Fibroblast of upper back skin (primary cell): ENCODE results near the gene TTC21A.

Experiments used
- DNase-seq: peaks from one replicate; pipeline ENCODE4 v3.0.0-alpha.2; 2013

TTC21A gene

DNA sequence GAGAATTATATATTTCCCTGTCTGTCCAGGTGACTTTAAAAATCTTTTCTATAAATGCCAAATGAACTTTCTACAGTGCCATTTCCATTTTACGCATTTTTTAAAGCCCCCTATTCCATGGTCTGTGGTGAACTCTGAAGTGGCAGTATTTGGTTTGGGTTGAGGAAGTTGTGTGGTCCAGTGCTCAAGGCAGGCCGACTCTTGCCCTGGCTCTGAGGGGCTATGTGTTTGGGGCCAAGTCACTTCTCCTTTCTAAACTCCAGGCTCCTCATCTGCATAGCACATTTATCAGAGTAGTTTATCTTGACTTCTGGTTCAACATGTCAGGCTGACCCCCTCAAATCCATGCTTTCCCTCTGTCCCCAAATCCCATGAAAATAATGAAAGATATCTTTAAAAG, 14.1 kb downstream of the TTC21A start:
- DNase-seq = no peak

DNA sequence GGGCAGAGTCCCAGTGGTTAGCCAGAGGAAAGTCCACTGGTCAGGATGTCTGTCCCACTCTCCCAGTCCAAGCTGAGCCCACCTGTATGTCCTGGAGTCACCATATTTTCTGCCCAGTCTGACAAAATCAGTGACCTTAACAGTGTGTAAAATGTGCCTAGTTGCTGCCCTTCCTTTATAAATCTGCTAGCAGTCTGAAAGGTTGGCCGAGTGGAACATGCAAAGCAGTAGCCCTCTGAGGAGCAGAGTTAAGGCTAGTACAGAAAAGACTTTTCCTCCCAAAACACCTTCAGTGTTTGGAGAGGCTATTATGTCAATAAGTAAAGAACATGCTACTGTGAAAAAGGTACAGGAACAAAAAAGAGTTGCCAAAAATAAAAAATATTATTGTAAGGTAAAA, 15.3 kb downstream of the TTC21A start:
- no peak for DNase-seq

DNA sequence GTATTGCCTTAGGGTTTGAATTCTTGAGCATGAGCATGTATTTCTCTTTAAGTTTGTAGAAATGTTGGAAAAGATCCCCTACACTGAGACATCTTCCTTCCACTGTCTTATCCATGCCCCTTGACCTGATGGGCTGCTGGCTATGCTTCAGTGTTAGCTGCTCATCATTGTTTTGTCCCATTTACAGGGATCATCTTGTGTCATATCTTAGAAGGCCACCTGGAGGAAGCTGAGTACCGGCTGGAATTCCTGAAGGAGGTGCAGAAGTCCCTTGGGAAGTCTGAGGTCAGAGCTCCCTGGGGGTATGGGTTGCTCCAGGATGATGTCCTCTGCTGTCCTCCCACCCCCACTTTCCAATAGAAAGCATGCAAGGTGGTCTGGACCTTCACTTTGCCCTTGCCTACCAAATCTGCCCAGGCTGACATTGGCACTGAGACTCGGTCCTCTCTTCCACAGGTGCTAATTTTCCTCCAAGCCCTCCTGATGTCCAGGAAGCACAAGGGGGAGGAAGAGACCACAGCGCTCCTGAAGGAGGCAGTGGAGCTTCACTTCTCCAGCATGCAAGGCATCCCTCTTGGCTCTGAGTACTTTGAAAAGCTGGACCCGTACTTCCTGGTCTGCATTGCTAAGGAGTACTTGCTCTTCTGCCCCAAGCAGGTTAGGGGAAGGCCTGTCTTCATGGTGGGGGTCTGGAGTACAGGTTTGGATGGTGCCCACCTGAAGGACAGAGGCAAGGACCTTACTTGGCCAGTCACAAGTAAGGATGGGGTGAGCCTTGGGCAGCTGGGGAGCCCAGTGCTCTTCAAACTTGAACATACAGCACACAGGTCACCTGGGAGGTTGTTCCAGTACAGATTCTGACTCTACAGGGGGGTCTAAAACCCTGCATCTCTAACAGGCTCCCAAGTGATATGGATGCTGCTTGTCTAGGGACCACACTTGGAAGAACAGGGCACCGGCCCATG, 17.7 kb downstream of the TTC21A start:
- DNase-seq = peak; percentile 59

DNA sequence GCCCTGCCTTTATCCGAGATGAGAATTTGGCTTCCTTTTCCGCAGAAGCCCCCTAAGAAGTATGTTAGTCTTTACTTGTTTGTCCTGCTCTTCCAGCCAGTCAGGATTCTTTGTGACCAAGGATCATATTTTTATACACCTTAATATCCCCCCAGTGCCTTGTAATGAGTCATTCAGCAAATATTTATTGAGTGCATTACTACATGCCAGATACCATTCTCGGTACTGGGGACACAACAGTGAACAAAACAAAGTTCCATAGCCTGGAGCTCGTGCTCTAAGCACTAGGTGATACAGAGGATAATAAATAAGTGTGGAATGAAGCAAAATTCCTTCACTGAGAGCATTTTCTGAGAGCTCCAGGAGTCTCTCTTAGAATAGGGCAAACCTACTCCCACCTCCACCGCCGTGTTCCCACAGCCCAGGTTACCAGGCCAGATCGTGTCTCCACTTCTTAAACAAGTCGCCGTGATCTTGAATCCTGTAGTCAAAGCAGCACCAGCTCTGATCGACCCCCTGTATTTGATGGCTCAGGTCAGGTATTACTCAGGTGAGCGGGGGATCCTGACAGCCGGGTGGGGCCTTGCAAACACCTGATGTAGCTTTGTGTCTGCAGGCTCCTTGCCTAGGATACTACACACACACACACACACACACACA, 18.5 kb downstream of the TTC21A start:
- peak; percentile 52 for DNase-seq

DNA sequence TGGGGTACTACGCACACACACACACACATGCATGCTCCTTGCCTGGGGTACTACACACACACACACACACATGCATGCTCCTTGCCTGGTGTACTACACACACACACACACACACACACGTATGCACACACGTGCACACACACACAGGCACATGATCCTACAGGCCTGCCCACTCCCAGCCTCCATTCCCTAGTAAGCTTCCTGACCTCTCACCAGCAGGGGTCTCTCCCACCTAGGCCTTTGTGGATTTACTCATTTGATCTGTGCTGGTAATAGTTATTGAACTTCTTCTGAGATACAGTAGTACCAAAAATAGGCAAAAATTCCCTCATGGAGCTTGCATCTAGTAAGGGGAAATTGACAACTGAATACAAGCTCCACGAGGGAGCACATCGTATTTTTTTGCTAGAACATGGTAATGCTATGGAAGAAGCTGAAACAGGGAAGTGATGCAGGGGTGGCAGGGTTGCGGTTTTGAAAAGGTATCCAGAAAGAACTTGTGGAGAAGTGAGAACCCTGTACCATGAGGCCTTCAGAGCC, 19.1 kb downstream of the TTC21A start:
- peak; percentile 70 for DNase-seq

DNA sequence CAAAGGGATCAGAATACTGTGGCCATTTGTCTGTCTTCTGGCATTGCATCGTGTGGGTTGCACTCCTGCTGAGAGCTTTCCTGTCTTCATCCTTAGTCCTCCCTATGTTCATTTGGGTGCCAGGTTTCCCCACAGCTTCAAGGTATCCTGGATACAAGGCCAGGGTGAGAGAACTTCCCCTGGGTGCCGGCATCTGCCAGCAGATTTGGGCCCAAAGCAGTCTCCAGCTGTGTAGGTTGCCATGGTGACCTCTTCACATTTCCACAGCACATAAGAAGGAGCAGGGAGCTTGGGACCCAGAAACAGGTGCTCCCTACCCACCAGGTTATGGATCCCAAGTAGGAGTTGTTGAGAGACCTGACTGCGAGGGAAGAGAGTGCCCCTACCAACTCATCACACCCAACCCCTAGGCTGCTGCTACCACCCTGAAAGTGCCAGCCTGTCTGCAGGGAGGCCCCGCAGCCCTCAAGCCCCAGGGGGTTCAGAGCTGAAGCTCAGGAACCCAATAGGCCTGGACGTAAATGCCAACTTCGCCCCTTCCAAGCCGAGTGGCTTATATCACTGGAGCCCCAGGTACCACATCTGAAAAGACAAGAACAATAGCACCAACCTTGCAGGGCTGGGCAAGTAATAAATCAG, 19.9 kb downstream of the TTC21A start:
- no peak for DNase-seq

DNA sequence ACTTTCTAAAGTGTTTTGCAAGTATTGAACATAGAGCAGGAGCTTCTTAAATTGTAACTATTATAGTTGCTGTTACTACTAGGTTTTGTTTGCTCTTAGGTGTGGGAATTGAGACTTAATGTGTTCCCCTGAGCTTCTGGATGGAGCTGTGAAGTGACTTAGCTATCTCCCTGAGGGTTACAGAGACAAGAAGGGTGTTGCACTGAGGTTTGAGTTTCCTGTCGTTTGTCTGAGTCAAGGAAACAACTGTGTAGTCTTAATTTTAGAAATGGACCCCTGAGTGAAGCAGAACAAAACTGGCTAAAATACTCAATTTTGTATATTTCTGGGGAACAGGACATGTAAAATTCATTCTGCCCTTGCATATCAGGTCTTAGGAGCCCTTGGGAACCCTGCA, 20.4 kb downstream of the TTC21A start:
- no peak for DNase-seq

DNA sequence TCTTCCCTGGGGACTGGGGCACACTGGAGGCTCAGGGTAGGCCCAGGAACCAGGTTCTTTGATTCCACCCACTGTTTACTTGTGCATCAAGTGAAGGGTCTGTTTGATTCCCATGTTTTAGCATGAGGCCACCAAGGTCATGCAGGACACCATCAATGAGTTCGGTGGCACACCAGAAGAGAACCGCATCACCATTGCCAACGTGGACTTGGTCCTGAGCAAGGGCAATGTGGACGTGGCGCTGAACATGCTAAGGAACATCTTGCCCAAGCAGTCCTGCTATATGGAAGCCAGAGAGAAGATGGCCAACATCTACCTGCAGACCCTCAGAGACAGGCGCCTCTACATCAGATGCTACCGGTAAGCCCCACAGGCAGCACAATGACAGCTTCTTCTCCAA, 21.5 kb downstream of the TTC21A start:
- no peak for DNase-seq

DNA sequence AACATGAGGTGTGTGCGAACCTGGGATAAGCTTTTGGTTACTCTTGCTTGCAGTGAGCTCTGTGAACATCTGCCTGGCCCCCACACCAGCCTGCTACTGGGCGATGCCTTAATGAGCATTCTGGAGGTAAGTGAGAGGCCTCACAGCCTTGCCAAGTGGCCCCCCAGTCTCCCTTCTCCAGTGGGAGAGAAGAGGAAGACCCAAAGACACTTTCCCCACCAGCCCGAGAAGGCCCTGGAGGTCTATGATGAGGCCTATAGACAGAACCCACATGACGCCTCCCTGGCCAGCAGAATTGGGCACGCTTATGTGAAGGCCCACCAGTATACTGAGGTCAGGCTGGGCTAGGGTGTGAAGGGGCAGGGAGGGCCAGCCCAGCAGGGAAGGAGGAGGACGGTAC, 22.5 kb downstream of the TTC21A start:
- DNase-seq = no peak

DNA sequence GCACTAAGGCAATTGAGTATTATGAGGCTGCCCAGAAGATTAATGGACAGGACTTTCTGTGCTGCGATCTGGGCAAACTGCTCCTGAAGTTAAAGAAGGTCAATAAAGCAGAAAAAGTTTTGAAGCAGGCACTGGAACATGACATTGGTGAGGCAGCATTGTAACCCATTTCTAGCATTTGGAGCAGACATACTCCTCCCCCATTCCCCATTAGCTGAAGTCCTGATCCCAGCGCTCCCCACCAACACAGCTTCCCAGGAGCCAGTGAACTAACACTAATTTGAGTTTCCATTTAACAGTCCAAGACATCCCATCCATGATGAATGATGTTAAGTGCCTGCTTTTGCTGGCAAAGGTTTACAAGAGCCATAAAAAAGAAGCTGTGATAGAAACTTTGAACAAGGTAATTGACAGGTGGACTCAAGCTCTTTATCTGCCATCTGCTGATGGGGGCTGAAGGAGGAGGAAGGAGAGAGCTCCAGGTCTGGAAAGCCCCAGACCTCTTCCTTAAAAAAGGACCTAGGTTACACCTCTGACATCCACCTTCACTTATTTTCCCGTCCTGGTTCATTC, 23.3 kb downstream of the TTC21A start:
- DNase-seq = no peak

DNA sequence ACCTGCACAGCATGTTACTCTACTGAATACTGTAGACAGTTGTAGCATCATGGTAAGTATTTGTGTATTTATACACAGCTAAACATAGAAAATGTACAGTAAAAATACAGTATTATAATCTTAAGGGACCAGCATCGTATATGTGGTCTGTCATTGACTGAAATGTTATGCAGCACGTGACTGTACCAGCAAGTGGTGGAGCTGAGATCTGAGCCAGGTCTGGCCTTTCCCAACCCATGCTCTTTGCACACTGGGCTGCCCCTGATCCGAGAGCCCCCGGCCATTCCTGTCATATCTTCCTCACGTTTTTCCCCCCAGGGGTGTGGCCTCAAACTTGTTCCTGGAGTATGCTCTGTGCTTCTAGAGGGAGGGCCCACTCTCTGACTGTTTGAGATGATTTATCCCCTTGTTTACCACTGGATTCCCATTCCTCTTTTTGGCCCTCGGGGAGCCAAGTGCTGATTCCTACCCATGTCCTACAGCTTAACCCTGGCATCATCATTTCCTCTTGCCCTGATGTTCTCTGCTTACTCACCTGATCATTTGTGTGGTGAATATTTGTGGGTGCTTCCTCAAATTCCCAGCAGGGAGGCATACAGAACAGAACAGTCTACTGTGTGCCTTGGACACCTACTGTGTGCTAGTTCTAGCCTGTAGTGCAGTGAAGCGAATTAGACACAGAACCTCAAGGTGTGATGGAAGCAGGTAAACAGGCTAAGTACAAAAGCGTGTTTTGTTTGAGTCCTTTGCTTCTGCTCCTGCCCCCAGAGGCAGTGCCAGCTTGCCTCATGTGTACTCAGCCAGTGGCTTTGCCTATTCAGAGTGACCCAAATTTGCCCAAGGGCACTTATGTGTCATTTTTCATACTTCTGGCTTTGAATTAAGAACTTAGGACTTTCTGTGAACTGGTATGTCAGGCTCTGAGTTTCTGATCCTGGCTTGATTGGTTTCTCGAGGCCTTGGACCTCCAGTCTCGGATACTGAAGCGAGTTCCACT, 24.9 kb downstream of the TTC21A start:
- no peak for DNase-seq

DNA sequence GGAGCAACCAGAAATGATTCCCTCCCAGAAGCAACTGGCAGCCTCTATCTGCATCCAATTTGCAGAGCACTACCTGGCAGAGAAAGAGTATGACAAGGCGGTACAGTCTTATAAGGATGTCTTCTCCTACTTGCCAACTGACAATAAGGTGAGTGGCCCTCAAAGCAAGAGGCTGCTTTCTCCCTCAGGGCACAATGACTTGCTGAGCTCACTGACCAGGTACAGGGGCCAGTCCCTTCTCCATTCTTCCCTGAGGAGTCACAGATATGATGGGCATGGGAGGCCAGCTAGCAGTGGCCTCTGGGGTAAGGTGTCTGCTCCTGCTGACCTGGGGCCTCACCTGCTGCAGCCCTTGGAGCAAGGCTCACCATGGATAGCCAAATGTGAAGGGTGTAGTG, 25.6 kb downstream of the TTC21A start:
- no peak for DNase-seq

DNA sequence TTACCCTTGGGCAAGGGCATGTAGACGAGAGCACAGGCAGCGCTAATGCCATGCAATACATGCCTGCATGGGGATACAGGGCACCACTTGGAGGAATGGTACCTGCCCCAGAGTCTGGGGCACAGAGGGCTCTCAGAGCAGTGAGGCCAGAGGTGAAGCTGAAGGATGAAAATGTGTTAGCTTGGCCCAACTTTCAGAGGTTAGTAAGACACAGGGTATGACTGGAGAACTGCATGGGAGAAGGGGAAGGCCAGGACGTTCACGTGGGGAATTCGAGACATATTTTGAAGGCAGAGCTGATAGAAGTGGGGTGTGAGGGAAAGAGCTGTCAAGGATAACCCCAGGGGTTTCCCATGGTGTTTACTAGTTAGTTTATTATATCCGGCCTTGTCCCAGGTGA, 26.3 kb downstream of the TTC21A start:
- DNase-seq = no peak

DNA sequence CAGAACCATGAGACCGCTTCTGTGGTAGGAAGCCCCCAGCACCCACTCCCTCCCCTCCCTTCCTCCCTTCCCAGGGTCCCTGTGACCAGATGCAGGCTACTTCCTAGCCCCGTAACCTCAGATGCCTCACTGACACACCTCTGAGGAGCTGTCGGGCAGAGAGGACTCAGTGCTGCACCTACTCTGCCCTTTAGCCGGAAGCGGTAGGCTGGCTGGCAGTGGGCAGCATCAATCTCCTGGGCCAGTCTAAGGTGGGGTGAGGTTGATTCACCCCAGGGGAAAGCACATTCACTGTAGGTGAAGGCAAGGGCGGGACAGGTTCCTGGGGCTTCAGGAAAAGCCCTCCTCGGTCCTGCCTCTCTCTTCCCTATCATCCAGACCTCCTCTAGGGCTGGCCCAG, 26.8 kb downstream of the TTC21A start:
- no peak for DNase-seq

DNA sequence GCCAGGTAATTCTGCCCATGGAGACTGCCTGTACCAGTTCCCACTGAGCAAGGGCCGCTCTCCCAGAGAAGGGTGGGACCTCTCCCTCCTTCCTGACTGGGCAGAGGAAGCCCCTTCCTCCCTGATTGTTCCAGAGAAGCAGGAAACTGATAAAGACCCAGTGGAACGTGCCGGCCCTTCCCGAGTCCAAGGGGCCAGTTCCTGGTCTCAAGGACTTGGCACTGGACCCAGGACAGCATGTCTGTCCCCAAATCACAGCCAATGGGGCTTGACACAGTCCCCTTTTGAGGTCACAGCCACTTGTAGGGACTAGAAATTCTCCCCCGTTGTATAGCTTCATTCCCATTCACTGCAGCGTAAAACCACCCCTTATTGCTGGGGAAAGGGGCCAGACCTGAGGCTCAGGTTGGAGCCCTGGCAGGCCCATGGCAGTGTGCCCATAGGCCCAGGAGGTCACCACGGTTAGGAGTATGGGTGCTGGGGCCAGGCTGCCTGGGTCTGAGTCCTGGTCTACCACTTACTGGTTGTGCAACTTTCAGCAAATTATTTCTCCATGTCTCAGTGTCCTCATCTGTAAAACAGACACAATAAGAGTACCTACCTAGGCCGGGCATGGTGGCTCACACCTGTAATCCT, 27.8 kb downstream of the TTC21A start:
- DNase-seq = no peak

DNA sequence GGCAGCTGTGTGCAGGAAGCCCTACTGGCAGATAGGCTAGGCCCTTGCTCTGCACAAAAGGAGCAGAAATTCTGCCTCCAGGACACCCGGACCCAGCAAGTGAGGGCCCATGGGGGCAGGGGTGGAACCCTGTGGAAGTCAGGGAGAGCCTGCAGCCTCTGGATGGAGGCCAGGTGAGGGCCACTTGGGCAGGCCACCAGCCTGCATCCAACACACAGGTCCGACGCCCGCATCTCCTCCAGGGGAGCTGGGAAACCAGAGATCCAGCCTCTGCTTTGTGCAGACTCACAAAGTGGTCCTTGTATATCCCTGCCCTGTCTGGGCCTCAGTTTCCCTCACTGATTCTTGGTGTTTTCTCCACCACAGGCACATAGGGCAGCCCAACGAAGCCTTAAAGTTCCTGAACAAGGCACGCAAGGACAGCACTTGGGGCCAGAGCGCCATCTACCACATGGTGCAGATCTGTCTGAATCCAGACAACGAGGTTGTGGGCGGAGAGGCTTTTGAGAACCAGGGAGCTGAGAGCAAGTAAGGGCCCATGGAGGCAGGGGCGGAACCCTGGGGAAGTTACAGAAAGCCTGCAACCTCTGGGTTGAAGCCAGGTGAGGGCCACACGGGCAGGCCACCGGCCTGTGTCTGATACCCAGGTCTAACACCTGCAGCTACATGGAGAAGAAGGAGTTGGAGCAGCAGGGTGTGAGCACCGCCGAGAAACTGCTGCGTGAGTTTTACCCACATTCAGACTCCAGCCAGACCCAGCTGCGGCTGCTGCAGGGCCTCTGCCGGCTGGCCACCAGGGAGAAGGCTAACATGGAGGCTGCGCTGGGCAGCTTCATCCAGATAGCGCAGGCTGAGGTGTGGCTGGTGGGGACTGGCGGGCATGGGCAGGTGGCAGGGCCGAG, 29.3 kb downstream of the TTC21A start:
- no peak for DNase-seq

DNA sequence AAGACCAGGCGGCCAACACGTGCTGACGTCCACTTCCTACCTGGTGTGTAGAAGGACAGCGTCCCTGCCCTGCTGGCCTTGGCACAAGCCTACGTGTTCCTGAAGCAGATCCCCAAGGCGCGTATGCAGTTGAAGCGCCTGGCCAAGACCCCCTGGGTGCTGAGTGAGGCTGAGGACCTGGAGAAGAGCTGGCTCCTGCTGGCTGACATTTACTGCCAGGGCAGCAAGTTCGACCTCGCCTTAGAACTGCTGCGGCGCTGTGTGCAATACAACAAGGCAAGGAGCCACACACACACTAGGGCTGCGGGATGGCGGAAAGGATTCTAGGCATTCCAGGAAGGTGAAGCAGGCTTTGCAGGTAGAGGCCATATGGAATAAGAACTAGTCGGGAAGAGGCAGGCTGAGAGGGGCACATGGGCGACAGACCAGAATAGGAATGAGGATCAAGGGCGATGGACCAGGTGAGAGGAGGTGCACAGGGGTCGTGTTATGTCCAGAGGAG, 30.0 kb downstream of the TTC21A start:
- no peak for DNase-seq

DNA sequence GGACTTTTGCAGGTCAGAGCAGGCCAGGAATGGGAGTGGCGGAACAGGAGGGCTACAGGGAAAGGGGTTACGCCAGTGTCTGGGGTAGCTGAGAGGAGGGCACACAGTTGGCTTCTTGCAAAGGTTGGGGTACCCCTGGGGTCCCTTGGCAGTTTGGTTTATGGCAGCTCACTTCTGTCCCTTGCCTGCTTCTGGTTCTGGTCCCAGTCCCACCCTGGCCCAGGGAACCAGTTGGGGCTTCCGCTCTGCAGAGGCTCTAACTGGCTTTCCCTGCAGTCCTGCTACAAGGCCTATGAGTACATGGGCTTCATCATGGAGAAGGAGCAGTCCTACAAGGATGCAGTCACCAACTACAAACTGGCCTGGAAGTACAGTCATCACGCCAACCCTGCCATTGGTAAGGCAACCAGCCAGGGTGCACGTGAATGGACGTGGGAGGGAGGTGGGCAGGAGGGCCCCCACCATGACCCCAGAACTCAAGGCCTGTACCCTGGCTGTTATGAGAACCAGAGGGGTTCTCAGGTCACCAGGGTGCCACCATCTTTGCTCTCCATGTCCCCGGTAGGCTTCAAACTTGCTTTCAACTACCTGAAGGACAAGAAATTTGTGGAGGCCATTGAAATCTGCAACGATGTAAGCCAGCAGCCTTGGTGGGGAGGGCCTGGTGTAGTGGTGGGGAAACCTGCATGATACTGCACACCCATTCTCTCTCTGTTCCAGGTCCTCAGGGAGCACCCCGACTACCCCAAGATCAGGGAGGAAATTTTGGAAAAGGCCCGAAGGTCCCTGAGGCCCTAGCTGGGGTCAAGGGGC, 30.7 kb downstream of the TTC21A start:
- no peak for DNase-seq

DNA sequence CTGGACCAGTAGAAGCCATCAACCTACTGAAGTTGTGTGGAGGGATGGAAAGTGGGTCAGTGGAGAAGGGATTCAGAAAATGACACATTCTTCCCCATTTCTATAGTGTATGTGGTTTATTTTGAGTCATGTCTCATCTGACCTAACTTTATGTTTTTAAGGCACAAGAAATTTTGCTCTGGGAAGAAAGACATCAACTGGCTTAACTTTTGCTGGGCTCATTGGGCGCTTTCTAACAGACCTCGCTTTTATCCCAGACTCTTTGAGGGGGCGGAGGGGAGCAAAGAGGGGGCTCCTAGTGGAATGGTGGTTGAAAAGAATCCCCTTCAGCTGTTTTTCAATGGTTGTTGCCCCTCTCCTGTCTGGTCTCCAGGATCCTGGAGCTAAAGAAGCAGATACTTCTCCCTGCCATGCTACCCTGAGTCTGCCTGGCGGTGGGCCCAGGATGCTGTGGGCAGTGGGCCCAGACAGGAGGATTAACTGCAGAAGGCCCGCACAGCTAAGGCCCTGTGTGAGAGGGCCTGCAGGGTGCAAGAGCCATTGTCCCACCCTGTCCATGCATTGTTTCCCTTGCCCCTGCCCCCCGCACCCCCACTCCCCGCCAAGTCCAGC, 31.4 kb downstream of the TTC21A start:
- peak; percentile 59 for DNase-seq
